Measurements from ENCODE around the gene TRMT2A. TPM values are rescaled to one million over a fixed set of nuclear protein-coding genes. Genes with fewer than 3 reads are reported as not detected.
"Not testable (repeated sequence)": the region's sequence is repeated elsewhere in the genome, so short reads cannot be mapped to it uniquely, and the experiment has no call there.

The TRMT2A gene
- total RNA-seq, 1 donor from 2014 or later = 25.9 TPM

GRCh38 chr22:20084547-20085413, 32.2 kb downstream of the TRMT2A start:
- DNase-seq = no peak

DNA sequence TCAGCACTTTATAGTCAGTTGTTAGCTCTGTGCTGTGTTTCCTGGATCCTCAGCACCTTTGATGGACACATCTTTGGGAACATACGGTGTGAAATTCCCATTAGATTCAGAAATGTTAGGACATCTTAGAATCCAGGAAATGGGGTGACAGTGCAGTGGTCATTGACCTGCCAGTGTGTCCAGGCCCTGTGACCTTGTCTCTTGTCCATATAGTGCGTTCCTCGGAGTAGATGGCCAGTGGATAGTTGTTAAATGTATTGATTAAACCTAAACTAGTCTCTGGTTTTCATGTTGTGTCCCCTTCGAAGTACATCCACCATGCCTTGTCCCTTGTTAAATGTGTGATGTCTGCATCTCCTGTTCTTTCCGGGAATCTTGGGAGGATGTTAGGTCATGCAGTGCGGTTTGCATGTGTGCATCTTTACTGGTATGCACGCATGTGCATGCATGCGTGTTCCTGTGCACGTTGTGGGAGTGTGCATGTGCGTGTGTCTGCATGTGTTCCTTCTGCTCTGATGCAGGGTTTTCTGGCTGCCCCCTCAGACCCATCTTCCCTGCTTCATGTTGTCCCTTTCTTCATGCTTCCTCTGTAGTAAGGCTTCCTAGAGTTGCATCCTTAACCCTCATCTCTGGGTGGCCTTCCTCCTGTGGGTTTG, 33.0 kb downstream of the TRMT2A start:
- DNase-seq = no peak

DNA sequence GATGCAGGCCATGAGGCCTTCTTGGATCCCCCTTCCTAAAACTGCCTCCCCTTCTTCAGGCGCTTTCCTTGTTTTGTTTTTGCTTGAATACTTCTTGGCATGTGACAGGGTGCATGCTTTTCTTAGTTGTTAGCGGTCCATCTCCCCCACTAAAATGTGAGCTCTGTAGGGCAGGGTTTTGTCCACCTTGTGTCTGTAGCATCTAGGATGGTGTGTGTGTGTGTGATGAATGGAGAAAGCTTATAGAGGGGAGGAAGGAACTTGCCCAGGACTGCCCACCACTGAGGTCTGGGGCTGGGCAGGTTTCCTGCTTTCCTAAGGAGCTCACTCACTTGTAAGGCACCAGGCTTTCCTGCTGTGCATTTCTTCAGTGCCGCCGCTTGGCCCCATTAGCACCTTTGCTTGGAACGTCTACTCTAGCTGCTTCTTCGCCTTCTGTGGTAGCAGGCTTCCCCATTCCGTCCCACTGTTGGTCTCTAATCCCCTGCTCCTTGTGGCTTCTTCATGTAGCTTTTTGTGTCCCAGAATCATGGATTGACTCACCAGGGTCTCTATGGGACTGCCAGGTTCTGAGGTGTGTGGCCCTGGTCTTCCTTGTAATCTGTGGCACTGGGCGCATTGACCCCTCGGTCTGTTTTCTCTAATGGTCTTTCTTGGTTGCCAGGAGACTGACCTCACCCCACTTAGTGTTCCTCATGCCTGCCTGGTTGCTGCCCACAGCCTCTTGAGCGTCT, 33.7 kb downstream of the TRMT2A start:
- no peak for DNase-seq

DNA sequence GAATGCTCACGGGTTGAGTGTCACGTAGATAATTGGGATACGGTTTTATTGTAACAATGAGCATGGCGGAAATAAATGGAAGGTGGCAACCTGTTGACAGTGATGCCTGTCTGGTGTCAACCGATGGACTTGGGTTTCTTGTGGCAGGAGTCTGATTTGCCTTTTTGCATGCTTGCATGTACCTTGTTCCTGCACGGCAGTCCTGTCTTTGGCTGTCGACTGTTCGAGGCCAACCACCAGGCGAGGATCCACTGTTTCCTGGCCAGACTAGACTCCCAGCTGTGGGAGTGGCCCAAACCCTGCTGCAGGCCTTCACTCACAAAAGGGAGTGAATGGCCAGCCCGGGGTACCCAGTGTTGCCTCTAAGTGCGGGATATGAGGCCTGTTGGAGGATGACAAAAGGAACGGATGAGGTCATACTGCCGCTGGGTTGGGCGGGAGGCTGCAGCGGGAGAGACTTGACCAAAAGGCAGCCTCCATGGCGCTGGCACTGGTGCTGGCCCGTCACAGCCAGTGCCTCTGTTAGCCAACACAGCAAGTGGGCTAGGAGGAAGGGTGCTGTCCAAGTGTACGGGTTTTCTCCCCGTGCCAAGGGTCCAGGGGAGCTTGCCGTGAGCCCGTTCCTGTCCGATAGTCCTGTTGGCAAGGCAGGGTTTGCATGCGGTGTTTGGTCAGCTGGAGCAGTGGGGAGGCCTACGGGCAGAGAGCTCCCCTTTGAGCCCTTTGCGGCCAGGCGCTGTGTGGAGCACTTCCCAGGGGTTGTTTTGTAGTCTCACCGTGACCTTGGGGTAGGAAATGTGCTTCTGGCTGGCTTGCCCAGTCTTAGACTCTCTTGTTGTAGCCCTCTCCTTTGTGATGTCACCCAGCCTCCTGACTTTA, 36.0 kb downstream of the TRMT2A start:
- peak; percentile 27 for DNase-seq

DNA sequence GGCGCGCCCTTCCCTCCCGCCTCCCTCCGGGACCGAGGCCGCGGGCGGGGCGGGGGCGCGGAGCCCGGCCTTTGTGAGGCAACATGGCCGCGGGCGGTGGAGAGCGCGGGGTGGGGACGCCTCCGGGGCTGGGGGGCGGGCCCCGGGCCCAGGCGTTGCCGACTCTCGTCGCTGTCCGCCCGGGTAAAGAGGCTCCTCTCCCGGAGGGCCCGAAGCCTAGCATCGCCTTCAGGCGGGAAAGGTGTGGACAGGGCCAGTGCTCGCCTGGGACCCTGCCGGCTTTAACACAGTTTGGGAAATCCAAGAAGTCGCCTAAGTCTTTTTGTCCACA, 36.6 kb downstream of the TRMT2A start:
- peak; percentile 32 for DNase-seq

GRCh38 chr22:20079745-20080444, 37.1 kb downstream of the TRMT2A start, which contains the start of gene DGCR8:
DGCR8 (plus strand) TSS chr22:20080241; CDS start chr22:20085964, 5,723 bp downstream.
- peak; percentile 95 for DNase-seq

DNA sequence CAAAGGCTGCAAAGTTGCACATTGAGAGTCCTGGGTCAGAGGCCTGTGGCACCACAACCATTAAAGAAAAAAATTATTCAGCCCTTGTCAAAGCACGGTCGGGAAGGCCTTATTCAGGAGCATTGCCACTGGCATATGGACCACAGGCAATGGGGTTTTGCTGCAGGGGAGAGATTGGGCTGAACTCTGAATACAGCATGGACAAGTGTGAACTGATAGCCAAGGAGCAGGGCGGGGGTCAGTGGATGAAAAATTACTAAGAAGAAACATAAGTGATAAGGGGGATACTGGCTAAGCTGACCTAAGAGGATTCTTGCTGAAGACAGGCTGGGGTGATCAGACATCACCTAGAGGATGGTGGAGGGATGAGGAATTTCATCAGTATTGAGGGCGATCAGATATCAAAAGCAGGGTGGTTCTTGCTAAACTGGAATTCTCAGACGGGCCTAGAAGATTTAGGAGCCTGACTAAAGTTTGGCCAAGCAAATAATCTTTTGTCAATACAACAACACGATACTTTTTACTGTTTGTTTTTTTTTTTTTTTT, 40.3 kb downstream of the TRMT2A start:
- no peak for DNase-seq

- DNase-seq = no peak
These were observed 45.5 kb downstream of the TRMT2A start for GRCh38 chr22:20071524-20071972.

DNA sequence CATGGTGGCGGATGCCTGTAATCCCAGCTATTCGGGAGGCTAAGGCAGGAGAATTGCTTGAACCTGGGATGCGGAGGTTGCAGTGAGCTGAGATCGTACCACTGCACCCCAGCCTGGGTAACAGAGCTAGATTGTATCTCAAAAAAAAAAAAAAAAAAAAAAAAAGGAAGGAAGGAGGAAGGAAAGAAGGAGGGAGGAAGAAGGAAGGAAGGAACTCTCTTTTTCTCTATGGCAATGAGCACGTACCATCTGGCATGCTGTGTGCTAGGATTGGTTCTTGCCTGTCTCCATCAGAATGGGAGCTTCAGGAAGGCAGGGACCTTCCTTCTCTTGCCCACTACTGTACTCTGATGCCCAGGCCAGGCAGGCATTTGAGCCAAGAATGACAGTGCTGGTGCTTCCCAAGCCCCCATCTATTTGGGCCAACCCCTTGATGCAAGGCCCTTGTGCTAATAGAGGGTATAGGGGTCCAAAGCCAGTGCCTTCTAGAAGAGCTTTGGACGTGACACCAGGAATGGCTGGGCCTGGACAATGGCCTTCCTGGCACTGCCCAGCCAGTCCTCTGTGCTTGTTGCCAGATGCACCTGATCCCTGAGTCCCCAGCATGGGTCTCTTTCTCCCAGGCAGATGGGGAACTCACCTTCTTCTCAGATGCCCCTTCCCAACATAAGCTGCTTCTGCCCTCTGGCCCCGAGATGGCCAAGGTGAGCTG, 47.5 kb downstream of the TRMT2A start:
- no peak for DNase-seq

GRCh38 chr22:20068640-20069039, 48.4 kb downstream of the TRMT2A start:
- DNase-seq = no peak

DNA sequence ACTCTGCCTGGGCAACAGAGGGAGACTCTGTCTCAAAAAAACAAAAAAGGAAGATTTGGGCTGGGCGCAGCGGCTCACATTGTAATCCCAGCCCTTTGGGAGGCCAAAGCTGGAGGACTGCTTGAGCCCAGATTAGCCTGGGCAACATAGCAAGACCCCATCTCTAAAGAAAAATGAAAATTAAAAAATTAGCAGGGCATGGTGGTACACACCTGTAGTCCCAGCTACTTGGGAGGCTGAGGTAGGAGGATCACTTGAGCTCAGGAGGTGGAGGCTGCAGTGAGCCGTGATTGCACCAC, 49.7 kb downstream of the TRMT2A start:
- not testable (repeated sequence) for DNase-seq

GRCh38 chr22:20066617-20067383, 50.2 kb downstream of the TRMT2A start:
- no peak for DNase-seq

GRCh38 chr22:20065896-20066616, 51.0 kb downstream of the TRMT2A start:
- no peak for DNase-seq

- DNase-seq = no peak
These were observed 52.3 kb downstream of the TRMT2A start for GRCh38 chr22:20064545-20065262.

- no peak for DNase-seq
These were observed 52.9 kb downstream of the TRMT2A start for GRCh38 chr22:20064140-20064480.

DNA sequence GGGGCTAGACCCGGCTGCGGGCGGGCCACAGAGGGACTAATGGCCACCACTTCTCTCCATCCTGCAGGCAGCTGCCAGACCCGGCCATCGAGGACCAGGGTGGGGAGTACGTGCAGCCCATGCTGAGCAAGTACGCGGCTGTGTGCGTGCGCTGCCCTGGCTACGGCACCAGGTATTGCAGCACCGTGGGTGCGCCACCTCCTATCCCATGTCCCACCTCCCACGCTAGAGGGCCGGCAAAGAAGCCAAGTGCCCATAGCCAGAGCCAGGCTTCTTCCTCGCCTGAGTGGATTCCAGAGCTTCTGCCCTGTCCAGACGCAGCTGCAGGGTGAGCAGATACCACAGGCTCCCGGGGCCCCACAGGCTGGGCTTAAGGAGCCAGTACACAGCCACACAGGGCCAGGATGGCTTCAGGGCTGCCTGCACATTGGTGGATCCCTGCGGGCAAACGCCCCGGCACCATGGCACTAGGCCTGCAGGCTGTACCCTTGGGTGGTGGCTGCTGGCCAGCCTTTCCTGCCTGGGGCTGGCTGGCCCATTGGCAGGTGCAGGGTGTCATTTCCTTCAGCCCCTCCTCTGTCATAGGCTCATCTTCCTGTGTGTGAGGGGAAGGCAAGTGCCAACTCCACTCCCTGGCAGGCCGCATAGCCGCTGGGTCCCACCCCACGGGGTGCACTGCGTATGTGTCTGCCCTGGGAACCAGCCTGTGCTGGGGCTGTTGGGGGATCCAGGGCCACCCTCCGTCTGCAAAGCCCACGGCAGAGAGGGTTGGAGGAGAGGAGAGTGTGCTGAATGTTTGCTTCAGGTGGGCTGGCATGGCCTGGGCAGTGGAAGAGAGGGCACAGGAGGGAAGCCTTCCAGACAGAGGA, 53.5 kb downstream of the TRMT2A start:
- no peak for DNase-seq

- DNase-seq = no peak
These were observed 54.3 kb downstream of the TRMT2A start for GRCh38 chr22:20062766-20063083.

All from occipital lobe (tissue), 2 donors.